Activated naive CD4-positive, alpha-beta T cell (primary cell): ENCODE data around the gene RIIAD1.
A peak's percentile ranks its signal among the peaks of the same experiment; 100 is the strongest.
"Not testable (repeated sequence)": the region's sequence is repeated elsewhere in the genome, so short reads cannot be mapped to it uniquely, and the experiment has no call there.

Source experiments
- DNase-seq, 4 experiments: peaks; one replicate each; lab custom pipeline; 2025; lab: John Stamatoyannopoulos, UW

Gene RIIAD1

DNA sequence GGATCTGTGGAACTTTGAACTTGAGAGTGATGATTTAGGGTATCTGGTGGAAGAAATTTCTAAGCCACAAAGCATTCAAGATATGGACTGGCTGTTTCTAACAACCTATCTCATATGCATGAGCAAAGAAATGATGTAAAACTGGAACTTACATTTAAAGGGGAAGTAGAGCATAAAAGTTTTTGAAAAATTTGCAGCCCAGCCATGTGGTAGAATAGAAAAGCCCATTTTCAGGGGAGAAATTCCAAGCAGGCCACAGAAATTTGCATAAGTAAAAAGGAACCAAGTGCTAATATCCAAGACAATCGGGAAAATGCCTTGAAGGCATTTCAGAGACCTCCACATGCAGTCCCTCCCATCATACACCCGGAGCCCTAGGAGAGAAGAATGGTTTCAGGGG lies 15.7 kb downstream of the RIIAD1 start:
- DNase-seq, result no peak

DNA sequence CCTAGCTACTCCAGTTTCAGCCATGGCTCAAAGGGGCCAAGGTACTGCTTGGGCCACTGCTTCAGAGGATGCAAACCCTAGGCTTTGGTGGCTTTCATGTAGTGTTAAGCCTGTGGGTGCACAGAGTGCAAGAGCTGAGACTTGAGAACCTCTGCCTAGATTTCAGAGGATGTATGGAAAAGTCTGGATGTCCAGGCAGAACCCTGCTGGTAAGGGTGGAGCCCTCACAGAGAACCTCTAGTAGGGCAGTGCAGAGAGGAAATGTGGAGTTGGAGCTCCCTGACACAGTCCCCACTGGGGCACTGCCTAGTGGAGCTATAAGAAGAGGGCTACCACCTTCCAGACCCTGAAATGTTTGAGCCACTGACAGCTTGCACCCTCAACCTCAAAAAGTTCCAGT lies 16.2 kb downstream of the RIIAD1 start:
- no peak for DNase-seq

DNA sequence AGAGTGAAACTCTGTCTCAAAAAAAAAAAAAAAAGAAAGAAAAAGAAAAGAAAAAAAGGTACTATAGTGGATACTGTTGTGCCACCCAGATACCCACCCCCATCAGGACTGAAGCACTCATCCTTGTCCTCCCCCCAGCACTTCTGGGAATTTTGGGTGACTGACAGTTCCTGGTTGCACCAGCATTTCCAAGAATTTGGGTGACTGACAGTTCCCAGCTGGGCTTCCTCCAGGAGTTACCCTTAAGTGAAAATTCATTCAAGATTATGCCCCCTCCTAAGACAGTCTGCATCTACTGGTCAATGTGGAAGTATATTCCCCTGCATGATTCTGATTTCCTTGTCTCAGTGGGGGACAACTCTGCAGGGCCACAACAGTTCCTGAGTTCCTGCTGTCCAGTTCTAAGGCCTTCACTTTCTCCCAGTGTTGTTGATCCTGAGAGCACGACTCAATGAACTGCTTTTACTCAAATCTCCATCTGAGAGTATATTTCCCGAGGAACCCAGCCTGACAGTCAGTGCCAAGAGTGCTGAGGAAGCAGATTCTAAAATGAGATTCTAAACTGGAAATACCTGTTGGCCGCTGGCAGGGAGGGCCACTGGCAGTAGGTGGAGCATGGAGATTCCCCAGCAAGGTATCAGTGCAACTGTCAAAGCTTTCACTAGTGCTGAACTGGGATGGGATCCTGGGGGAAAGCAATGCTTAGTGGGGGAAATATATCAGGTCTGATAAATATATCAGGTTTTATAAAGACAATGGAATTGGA lies 18.5 kb downstream of the RIIAD1 start:
- no peak for DNase-seq

DNA sequence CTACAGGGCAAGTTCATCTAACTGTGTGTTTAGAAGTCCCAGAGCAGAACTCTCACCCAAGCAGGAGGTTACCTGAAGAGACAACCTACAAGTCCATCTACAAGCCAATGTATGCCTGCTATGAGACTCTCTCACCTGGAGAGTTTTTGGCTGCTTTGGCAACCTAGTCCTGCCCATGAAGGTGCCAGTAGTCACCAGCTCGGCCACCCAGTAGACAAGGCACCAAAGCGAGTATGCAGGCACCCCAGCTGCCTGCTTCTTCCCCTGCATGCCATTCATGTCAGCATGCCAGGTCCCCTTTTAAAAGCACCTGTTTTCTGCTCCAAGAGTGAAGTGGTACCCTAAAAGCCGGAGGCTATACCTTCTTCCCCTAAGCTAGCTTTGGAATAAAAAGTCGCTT lies 20.2 kb downstream of the RIIAD1 start:
- DNase-seq, result no peak

DNA sequence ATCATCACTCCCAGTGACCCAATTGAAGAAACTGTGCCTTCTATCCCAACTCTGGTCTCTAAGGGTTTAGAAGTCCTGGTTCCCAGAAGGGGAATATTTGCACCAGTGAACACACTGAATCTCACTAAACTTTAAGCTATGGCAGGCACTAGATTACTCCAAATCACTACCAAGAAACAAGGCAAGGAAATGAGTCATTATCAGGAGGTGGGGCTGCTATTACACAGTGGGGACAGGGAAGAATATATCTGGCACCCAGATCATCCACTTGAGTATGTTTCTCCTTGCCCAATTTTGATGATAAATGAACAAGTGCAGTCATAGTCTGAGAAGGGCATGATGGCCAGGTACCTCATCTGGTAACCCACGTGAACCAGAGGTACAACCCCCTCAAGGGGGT lies 35.0 kb downstream of the RIIAD1 start:
- DNase-seq, result no peak

DNA sequence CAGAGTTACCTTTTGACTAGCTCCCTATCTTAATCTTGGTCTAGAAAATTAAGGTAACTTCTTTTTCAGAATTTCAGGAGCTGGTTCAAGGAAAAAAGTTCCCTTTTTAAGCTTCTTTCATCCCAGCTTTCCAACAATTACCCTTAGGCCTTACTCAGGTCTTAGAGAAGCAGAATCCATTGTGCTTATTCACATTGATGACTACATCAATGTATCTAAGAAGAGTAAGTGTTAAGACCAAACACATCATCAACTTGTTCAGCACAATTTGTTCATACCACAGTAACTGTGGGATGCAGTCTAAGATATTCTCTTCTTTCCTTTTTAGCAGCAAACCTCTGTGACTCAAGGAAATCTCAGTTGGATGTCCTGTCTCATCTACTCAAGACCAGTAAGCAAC lies 37.9 kb downstream of the RIIAD1 start:
- DNase-seq, result no peak

DNA sequence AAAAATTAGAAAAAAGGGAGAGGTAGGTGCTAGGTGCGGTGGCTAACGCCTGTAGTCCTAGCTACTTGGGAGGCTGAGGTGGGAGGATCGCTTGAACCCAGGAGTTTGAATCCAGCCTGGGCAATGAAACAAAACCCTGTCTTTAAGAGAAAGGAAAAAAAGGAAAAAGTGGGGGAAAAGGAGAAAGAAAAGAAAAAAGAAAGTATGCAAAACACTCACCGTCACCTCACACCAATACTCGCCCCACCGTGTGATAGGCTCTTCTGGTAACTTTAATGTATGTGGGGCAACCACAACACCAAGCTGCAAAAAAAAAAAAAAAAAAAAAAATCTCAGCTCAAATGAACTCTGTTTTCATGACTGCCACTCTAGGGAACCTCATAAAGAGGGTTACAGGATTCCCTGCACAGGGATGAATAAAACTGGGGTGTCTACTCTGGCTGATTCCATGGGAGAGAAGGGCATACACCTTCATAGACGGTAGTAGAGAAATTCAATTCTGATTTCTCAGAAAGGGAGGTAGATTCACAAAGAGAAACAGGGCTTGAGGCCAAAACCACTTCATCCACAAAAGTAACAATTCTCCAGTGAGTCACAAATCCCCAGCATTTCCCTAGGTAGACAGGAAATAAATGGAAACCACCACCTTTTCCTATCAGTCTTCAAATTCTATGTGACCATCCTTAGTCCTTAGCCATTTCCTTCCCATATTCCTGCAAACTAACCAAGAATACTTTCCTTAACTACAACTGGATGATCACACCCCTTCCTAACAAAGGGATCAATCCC lies 39.5 kb downstream of the RIIAD1 start:
- no peak for DNase-seq

DNA sequence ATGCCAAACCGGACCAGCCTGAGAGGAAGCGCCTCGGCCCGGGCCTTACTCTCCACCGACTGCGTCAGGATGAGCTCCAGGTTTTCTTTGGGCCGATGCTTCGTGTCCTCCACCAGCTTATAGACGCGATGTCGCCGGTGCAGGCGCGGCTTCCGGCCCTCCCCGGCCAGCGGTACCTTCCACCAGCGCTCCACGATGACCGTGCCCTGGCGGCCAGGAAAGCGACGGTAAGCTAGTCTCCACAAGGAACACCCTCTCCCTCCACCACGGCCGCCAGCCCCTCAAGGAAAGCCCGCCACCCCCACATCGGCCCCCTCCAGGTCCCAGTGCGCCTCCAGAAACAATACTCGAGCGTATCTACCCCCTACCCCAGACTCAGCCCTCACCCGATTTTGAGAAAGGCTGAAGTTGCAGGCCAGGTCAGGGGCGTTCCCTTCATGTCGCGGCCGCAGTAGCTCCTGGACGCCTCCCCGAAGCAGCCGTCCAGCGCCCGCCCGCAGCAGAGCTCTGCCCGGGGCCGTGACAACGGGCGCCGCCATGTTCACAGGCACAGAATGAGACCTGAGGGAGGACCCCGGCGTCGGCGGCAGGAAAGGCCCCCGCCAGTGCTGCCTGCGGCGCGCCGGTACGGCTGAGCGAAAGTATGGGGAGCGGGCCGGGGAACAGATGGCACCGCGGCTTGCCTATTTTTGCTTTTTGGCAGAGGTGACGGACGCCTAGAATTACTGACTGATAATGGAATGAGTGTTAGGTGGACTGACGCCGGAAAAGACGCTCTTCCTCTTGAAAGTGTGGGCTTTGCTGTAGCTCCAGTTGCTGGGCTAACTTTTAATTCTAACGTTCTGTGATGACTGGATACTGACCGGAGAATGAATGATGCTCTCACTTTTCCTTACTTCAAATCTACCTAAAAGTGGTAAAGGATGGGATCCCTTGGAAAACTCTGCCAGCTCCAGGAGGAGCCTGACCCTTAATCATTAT lies 41.9 kb downstream of the RIIAD1 start, which contains the start of gene MRPL9:
MRPL9 (minus strand) TSS at position 556 of the 981 bp plus-strand sequence; CDS start at position 539, 17 bp downstream.
- peak; percentile 65 to 81 (median 75) for DNase-seq

DNA sequence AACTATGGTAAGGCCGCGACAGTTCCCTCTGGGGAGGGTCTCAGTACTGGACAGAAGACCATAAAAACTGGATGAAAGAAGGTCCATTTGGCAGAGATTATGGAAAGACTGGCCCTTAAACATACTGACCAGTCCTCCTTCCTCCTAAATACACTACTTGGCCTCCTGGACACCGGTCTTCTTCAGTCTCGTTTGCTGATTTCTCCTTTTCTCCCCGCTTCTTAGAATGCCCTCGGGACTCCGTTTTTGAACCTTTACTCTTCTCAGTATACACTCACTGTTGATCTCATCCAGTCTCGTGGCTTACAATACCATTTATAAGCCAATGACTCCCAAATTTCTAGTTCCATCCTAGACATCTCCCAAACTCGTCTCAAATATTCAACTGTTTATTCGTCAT lies 42.7 kb downstream of the RIIAD1 start:
- no peak for DNase-seq

DNA sequence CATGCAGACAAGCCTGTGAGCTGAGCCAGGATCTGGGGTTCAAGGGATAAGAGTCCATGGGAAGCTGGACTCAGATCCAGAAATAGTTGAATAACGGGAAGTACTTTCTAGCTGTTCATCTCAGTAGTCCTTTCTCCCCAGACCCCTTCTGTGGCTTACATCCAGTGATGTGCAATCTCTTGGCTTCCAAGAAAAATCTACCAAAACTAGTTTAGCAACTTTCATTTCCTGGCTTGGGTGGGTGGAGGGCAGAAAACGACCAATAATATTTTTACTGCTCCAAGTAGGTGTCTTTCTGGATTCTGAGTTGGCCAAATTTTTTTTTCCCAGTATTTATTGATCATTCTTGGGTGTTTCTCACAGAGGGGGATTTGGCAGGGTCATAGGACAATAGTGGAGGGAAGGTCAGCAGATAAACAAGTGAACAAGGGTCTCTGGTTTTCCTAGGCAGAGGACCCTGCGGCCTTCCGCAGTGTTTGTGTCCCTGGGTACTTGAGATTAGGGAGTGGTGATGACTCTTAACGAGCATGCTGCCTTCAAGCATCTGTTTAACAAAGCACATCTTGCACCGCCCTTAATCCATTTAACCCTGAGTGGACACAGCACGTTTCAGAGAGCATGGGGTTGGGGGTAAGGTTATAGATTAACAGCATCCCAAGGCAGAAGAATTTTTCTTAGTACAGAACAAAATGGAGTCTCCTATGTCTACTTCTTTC lies 47.2 kb downstream of the RIIAD1 start:
- DNase-seq, result not testable (repeated sequence)

DNA sequence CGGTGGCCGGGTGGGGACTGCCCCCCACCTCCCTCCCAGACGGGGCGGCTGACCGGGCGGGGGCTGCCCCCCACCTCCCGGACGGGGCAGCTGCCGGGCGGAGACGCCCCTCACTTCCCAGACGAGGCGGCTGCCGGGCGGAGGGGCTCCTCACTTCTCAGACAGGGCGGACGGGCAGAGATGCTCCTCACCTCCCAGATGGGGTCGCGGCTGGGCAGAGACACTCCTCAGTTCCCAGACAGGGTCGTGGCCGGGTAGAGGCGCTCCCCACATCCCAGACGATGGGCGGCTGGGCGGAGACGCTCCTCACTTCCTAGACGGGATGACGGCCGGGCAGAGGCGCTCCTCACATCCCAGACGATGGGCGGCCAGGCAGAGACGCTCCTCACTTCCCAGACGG lies 47.9 kb downstream of the RIIAD1 start:
- DNase-seq, result not testable (repeated sequence)

DNA sequence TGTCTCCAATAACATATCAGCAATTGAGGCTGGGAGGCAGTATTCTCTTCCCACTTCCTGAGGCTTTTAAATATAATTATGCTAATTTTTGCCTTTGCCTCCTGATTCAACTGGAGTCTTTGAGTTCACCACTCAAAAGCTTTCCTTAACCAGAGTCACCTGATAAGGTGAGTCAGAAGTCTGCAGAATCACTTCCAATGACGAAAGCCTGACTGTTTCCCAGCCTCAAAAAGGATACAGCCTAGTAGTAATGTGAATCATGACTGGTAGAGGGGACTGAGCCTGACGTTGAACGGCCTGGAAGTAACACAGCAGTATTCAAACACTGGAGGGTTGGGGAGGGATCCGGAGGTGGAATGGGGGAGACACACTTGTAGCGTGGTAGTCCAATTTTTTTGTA lies 52.4 kb downstream of the RIIAD1 start:
- no peak for DNase-seq

DNA sequence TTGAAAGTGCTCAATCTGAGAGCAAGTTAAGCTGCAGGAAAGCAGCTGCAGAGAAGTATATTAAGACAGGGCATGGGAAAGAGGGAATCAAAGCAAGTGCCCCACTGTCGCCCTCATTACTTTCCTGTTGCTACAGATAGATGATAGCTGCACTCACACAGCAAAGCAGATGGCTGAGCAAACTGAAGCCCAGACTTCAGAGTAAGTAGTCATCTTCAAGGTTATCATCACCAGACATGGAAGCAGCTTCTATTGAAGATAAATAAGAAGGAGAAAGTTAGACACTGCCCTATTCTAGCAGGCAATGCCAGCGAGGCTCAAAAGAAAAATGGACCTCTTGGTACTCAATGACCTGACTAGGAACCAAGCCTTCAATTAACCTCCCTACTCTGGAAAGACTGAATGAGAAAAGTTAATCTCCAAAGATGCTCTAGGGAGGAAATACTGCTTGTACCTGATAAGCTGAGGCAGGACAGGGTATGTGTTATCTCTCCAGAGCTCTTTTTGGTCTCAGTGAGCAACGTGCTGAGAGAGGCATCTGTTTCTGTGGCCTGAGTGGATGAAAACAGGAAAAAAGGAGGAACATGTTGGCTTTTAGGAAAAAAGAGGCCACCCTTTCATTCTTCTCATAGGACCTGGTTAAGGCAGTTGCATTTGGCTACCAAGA lies 53.1 kb downstream of the RIIAD1 start:
- no peak for DNase-seq

DNA sequence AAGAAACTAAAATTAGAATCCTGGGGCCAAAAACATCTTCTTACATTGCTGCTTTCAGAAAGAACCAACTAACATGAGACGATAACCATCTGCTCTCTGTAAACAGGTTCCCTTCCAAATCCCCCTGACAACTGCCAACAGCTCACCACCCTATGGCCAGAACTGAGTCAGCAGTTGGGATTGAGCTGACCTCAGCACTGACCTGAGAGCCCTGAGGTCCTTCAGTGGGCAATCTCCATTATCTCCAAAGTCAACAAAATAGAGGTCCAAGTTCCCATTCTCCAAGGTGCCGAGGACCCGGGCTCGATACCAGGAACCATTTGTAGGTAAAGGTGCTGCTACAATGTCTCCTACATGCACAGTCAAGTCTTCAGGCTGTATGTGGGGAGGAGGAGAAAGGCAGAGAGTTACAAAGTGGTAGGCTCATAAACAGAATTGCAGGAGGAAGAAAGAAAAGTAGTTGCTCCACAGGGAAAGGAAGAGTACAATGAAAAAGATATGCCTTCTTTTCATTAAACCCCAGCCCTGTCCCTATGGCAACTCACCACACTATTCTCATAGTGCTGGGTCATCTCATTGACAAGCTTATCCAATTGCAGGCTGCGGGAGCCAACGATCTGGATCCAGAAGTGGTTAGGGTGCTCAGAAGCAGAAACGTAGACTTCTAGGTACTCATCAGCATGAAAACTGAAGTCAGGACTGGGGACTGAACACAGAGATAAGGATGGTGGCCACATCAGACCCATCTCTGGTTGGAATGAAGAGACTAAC lies 54.8 kb downstream of the RIIAD1 start:
- no peak for DNase-seq

DNA sequence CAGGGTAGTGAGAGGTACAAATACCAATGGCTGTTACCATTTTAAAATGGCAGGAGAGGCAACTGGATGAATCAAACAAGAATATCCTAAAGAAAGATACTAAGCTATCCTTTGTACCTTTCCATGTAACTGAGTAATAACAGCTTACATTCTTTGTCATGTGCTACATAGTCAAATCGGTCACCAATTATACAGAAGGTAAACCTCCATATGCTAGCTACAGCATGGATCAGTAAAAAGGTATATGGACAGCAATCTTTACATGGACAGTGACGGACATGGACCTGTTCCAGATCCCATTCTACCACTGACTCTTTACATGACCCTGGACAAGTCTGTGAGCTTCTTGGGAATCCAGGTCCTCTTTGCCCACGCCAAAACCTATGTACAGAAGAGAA lies 55.3 kb downstream of the RIIAD1 start:
- DNase-seq, result no peak

DNA sequence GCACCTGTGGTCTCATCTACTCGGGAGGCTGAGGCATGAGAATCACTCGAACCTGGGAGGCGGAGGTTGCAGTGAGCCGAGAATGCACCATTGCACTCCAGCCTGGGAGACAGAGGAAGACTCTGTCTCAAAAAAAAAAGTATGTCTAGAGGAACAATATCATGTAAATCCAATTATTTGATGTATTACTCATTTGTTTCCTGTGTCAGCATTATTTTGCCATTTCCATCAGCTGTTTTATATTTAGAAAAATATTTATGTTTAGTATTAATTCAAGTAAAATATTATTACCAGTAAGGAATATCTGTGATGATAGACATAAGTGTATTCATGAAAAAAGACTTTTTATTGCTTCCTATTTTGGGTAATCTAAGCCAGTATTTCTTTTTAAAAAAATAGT lies 56.0 kb downstream of the RIIAD1 start:
- DNase-seq, result no peak
